WTC11 (cell line): Measurements from ENCODE around the gene RIBC1. TPM values are rescaled to one million over a fixed set of nuclear protein-coding genes. Genes with fewer than 3 reads are reported as not detected.

ENCODE experiments used
- ATAC-seq: fragments of 200-7000 bp; cut with Tn5 transposase; 2 replicates; pipeline ENCODE4 v1.10.0; 2021; ENCODE audit warnings: mild to moderate bottlenecking, moderate library complexity
- CTCF ChIA-PET: fragments of 300-600 bp; sonication (Branson Sonifier 250); formaldehyde crosslinking; loops from one replicate; lab custom pipeline; 2021; ENCODE audit warnings: antibody characterized with exemption; lab: Charles Lee
- POLR2A ChIA-PET: fragments of 350-600 bp; sonication (Branson Sonifier 250); formaldehyde crosslinking; loops from one replicate; lab custom pipeline; 2021; ENCODE audit warnings: antibody characterized with exemption; lab: Charles Lee
- DNase-seq: peaks from one replicate; pipeline ENCODE4 v3.0.0; 2021; ENCODE audit warnings: low spot score
- H3K27ac Mint-ChIP-seq: 2 replicates; pipeline ENCODE4 v1.8.0; 2021; ENCODE audit warnings: mixed read lengths
- H3K27me3 Mint-ChIP-seq: 2 replicates; pipeline ENCODE4 v1.8.0; 2021; ENCODE audit warnings: low read depth, mild to moderate bottlenecking, moderate library complexity, mixed read lengths
- H3K36me3 Mint-ChIP-seq: 2 replicates; pipeline ENCODE4 v1.8.0; 2021; ENCODE audit warnings: mixed read lengths
- H3K4me1 Mint-ChIP-seq: 2 replicates; pipeline ENCODE4 v1.8.0; 2022; ENCODE audit warnings: mixed read lengths
- H3K4me3 Mint-ChIP-seq: 2 replicates; pipeline ENCODE4 v1.8.0; 2021; ENCODE audit warnings: mild to moderate bottlenecking, moderate library complexity, mixed read lengths
- H3K9me3 Mint-ChIP-seq: 2 replicates; pipeline ENCODE4 v1.8.0; 2021; ENCODE audit warnings: mixed read lengths
- E2F5 ChIP-seq: sonication (generic); formaldehyde crosslinking; IDR thresholded peaks from 2 replicates; pipeline ENCODE4 v1.8.1; 2022; ENCODE audit warnings: mild to moderate bottlenecking, moderate library complexity, missing genetic modification reagents
- ETV6 ChIP-seq: sonication (generic); formaldehyde crosslinking; IDR thresholded peaks from 2 replicates; pipeline ENCODE4 v1.8.1; 2022; ENCODE audit warnings: mild to moderate bottlenecking, missing genetic modification reagents
- FOXP1 ChIP-seq: sonication (generic); formaldehyde crosslinking; IDR thresholded peaks from 2 replicates; pipeline ENCODE4 v1.8.0; 2022; ENCODE audit warnings: missing genetic modification reagents, mild to moderate bottlenecking, moderate library complexity, borderline replicate concordance
- GABPB1 ChIP-seq: sonication (generic); formaldehyde crosslinking; IDR thresholded peaks from 2 replicates; pipeline ENCODE4 v1.8.1; 2023; ENCODE audit warnings: mild to moderate bottlenecking, missing genetic modification reagents
- GTF2I ChIP-seq: fragments of 250-450 bp; sonication (Bioruptor Pico); conservative IDR thresholded peaks from 2 replicates; pipeline ENCODE4 v1.4.0; 2021; ENCODE audit warnings: mild to moderate bottlenecking
- JAZF1 ChIP-seq: fragments of 250-450 bp; sonication (Bioruptor Pico); IDR thresholded peaks from 2 replicates; pipeline ENCODE4 v1.9.0; 2021; ENCODE audit warnings: moderate library complexity, mild to moderate bottlenecking, inconsistent platforms
- MLX ChIP-seq: sonication (generic); formaldehyde crosslinking; IDR thresholded peaks from 2 replicates; pipeline ENCODE4 v1.8.1; 2023; ENCODE audit warnings: mild to moderate bottlenecking, missing genetic modification reagents, moderate library complexity
- MYBL2 ChIP-seq: sonication (generic); formaldehyde crosslinking; IDR thresholded peaks from 2 replicates; pipeline ENCODE4 v1.8.1; 2023; ENCODE audit warnings: mild to moderate bottlenecking, moderate library complexity, missing genetic modification reagents
- NFATC4 ChIP-seq: fragments of 250-450 bp; sonication (Bioruptor Pico); IDR thresholded peaks from 2 replicates; pipeline ENCODE4 v1.9.0; 2021; ENCODE audit warnings: mild to moderate bottlenecking
- OVOL2 ChIP-seq: fragments of 250-450 bp; sonication (Bioruptor Pico); IDR thresholded peaks from 2 replicates; pipeline ENCODE4 v1.9.0; 2021; ENCODE audit warnings: mild to moderate bottlenecking, borderline replicate concordance
- TCF7 ChIP-seq: sonication (generic); formaldehyde crosslinking; IDR thresholded peaks from 2 replicates; pipeline ENCODE4 v1.8.0; 2022; ENCODE audit warnings: mild to moderate bottlenecking, low read depth, missing genetic modification reagents, moderate library complexity
- ZNF219 ChIP-seq: sonication (generic); formaldehyde crosslinking; IDR thresholded peaks from 2 replicates; pipeline ENCODE4 v1.8.0; 2023; ENCODE audit warnings: missing genetic modification reagents, mild to moderate bottlenecking, borderline replicate concordance
- total RNA-seq: library from RNA; stranded (reverse); gene quantifications from 3 replicates; pipeline ENCODE4 v1.2.3, GENCODE V29; 2021
- TF ChIP-seq, protein P1 (sequence below): sonication (generic); formaldehyde crosslinking; IDR thresholded peaks from 2 replicates; pipeline ENCODE4 v1.8.1; 2023; ENCODE audit warnings: mild to moderate bottlenecking, missing genetic modification reagents
- TF ChIP-seq, protein P2 (sequence below): sonication (generic); formaldehyde crosslinking; IDR thresholded peaks from 2 replicates; pipeline ENCODE4 v1.8.1; 2023; ENCODE audit warnings: mild to moderate bottlenecking, missing genetic modification reagents, moderate library complexity
- TF ChIP-seq, protein P3 (sequence below): sonication (generic); formaldehyde crosslinking; IDR thresholded peaks from 2 replicates; pipeline ENCODE4 v1.8.1; 2022; ENCODE audit warnings: low read depth, mild to moderate bottlenecking, moderate library complexity, missing genetic modification reagents, borderline replicate concordance
- TF ChIP-seq, protein P4 (sequence below): sonication (generic); formaldehyde crosslinking; IDR thresholded peaks from 2 replicates; pipeline ENCODE4 v1.8.1; 2022; ENCODE audit warnings: low read depth, missing genetic modification reagents, borderline replicate concordance
- TF ChIP-seq, protein P5 (sequence below): sonication (generic); formaldehyde crosslinking; IDR thresholded peaks from 2 replicates; pipeline ENCODE4 v1.8.0; 2022; ENCODE audit warnings: mild to moderate bottlenecking, missing genetic modification reagents

RIBC1 gene
- total RNA-seq, 1 experiment from 2014 or later = 1.1 TPM

GRCh38 chrX:53438174-53438831 is 15.6 kb downstream of the RIBC1 start (continued):
- no peak for TF ChIP-seq MYBL2
- TF ChIP-seq, all 79 proteins: peak for 0

DNA sequence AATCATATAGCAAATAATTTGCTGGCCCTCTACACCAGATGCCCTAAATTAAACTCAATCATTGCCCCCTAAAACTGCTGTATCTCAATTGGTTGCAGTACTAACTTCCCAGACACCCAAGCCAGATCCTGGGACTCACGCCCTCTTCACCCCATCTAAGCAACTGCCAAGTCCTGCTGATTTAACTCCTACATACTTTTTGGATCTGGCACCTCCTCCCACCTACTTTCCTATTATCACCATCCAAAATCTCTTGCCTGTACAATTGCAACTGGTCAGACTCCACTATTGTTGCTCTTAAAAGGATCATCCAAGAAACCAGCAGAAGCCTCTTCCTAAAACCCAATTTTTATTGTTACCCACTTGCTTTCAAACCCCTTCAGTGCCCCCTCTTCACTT is 16.2 kb downstream of the RIBC1 start:
- peaks cover 9% of the 10 kb centered on the region for H3K4me1 Mint-ChIP-seq
- H3K9me3 Mint-ChIP-seq = no peaks in the 10 kb centered on the region
- ATAC-seq = no peak
- no peak for TF ChIP-seq GABPB1 (CRISPR knock-in tag)
- TF ChIP-seq, protein P1, sequence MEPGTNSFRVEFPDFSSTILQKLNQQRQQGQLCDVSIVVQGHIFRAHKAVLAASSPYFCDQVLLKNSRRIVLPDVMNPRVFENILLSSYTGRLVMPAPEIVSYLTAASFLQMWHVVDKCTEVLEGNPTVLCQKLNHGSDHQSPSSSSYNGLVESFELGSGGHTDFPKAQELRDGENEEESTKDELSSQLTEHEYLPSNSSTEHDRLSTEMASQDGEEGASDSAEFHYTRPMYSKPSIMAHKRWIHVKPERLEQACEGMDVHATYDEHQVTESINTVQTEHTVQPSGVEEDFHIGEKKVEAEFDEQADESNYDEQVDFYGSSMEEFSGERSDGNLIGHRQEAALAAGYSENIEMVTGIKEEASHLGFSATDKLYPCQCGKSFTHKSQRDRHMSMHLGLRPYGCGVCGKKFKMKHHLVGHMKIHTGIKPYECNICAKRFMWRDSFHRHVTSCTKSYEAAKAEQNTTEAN (CRISPR knock-in tag) = no peak
- TF ChIP-seq, protein P2, sequence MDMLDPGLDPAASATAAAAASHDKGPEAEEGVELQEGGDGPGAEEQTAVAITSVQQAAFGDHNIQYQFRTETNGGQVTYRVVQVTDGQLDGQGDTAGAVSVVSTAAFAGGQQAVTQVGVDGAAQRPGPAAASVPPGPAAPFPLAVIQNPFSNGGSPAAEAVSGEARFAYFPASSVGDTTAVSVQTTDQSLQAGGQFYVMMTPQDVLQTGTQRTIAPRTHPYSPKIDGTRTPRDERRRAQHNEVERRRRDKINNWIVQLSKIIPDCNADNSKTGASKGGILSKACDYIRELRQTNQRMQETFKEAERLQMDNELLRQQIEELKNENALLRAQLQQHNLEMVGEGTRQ = no peak
- no peak for TF ChIP-seq TCF7 (CRISPR knock-in tag)
- TF ChIP-seq E2F5 (CRISPR knock-in tag) = no peak
- peaks cover 21% of the 10 kb centered on the region for H3K27me3 Mint-ChIP-seq
- no peak for DNase-seq
- H3K4me3 Mint-ChIP-seq = no peak overlapping the region
- ChIA-PET CTCF (interaction anchor here (1.1 to 1.9 kb wide), 2 partner anchors 124 to 126 kb away, joined by 3 to 5 read pairs; no protein-coding TSS in a partner anchor), POLR2A (interaction anchor here (0.7 kb wide), 1 partner anchor 124 kb away, joined by 3 read pairs; no protein-coding TSS in a partner anchor)
- H3K36me3 Mint-ChIP-seq = no peaks in the 10 kb centered on the region
- H3K27ac Mint-ChIP-seq = no peak overlapping the region

- Mint-ChIP-seq H3K27me3 (peaks cover 21% of the 10 kb centered on the region), H3K4me3 (peak overlapping the region; percentile 69), H3K9me3 (no peaks in the 10 kb centered on the region), H3K27ac (no peak overlapping the region), H3K4me1 (peaks cover 4% of the 10 kb centered on the region), H3K36me3 (no peaks in the 10 kb centered on the region)
- ChIA-PET POLR2A (interaction anchor here (1.3 kb wide), 1 partner anchor 17 kb away, joined by 4 read pairs; the partner anchor contains the start of genes RIBC1 and SMC1A), CTCF (interaction anchor here (1.6 to 2.2 kb wide), 3 partner anchors 18 to 127 kb away, joined by 5 to 14 read pairs (median 7); partner anchors contain the start of genes RIBC1 and SMC1A)
- ATAC-seq = no peak
- DNase-seq = no peak
- TF ChIP-seq GTF2I (CRISPR knock-in tag) = no peak
Measured at GRCh38 chrX:53440101-53440500, 17.4 kb downstream of the RIBC1 start.

DNA sequence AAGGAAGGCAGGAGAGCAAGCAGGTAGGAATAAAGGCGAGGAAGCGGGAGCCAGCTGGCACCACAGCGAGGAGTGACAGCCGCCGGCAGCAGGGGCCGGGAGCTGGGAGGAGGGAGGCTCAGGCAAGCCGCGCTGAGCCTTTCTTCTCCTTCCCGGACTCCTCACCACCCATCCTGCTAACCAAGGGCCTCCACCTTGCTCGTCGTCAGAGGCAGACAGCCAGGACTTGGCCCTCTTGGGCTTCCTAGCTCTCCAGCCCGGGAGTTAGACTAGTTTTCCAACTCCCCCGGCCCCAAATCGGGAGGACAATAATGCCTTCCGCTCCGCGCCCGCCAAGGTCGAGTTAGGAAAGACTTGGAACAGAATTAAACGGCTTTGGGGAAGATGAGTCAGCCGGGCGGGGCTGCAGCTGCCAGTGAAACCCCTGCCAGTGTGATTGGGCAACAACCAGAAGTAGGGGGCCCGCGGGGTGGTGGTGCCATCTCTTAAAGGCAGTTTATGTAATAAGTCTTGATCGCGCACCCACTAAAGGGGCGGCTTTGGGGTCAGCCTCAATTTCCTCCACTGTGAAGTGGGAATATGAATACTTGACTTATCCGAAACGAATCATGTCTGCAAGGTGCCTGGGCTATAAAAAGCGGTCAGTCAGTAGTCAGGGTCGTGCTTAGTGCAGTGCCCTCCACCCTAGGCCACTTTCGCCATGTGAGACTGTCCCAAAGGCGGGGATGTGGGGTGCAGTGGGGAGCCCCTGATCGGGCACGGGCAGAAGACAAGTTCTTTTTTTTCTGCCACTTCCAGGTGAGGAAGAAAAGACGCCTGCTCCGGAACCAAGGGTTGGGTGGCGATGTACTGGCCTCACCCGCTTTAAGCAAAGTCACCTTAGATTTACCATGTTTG is 18.2 kb downstream of the RIBC1 start:
- H3K4me1 Mint-ChIP-seq = peaks cover 4% of the 10 kb centered on the region
- TF ChIP-seq ETV6 (CRISPR knock-in tag) = no peak
- TF ChIP-seq MLX = no peak
- TF ChIP-seq, protein P3, sequence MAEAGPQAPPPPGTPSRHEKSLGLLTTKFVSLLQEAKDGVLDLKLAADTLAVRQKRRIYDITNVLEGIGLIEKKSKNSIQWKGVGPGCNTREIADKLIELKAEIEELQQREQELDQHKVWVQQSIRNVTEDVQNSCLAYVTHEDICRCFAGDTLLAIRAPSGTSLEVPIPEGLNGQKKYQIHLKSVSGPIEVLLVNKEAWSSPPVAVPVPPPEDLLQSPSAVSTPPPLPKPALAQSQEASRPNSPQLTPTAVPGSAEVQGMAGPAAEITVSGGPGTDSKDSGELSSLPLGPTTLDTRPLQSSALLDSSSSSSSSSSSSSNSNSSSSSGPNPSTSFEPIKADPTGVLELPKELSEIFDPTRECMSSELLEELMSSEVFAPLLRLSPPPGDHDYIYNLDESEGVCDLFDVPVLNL (CRISPR knock-in tag) = no peak
- no peak for TF ChIP-seq ZNF219 (CRISPR knock-in tag)
- TF ChIP-seq FOXP1 = no peak
- TF ChIP-seq, protein P4, sequence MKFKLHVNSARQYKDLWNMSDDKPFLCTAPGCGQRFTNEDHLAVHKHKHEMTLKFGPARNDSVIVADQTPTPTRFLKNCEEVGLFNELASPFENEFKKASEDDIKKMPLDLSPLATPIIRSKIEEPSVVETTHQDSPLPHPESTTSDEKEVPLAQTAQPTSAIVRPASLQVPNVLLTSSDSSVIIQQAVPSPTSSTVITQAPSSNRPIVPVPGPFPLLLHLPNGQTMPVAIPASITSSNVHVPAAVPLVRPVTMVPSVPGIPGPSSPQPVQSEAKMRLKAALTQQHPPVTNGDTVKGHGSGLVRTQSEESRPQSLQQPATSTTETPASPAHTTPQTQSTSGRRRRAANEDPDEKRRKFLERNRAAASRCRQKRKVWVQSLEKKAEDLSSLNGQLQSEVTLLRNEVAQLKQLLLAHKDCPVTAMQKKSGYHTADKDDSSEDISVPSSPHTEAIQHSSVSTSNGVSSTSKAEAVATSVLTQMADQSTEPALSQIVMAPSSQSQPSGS (CRISPR knock-in tag) = no peak
- TF ChIP-seq, protein P5, sequence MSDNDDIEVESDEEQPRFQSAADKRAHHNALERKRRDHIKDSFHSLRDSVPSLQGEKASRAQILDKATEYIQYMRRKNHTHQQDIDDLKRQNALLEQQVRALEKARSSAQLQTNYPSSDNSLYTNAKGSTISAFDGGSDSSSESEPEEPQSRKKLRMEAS = no peak
- no peak for TF ChIP-seq JAZF1 (CRISPR knock-in tag)
- TF ChIP-seq OVOL2 (CRISPR knock-in tag) = no peak
- no peak for TF ChIP-seq NFATC4 (CRISPR knock-in tag)
- H3K27ac Mint-ChIP-seq = no peak overlapping the region
- H3K9me3 Mint-ChIP-seq = no peaks in the 10 kb centered on the region
- H3K36me3 Mint-ChIP-seq = no peaks in the 10 kb centered on the region
- ATAC-seq (no peak), DNase-seq (no peak)
- CTCF ChIA-PET = interaction anchor here (0.6 to 2.2 kb wide), 3 partner anchors 19 to 618 kb away, joined by 4 to 14 read pairs (median 7); partner anchors contain the start of genes RIBC1 and SMC1A
- POLR2A ChIA-PET = interaction anchor here (1.3 kb wide), 1 partner anchor 18 kb away, joined by 4 read pairs; the partner anchor contains the start of genes RIBC1 and SMC1A
- H3K4me3 Mint-ChIP-seq = peak overlapping the region; percentile 69
- H3K27me3 Mint-ChIP-seq = peaks cover 21% of the 10 kb centered on the region
